ENCODE measurements around the gene NR4A3. TPM values are rescaled to one million over a fixed set of nuclear protein-coding genes. Genes with fewer than 3 reads are reported as not detected.
"Not testable (repeated sequence)": the region's sequence is repeated elsewhere in the genome, so short reads cannot be mapped to it uniquely, and the experiment has no call there.

NR4A3 gene
- total and polyA plus RNA-seq, 11 donors, result 1.5 to 27.8 (median 9.9) TPM

GRCh38 chr9:99855467-99856176, 33.9 kb downstream of the NR4A3 start:
- Histone ChIP-seq H3K4me1 (peaks cover 0 to 7% (median 0%) of the 10 kb centered on the region in 12 donors), H3K36me3 (peaks cover 0 to 16% (median 0%) of the 10 kb centered on the region in 9 donors), H3K27ac (no peak overlapping the region), H3K27me3 (no peaks in the 10 kb centered on the region), H3K9me3 (no peaks in the 10 kb centered on the region), H3K4me3 (no peak overlapping the region)
- TF ChIP-seq, protein P1, sequence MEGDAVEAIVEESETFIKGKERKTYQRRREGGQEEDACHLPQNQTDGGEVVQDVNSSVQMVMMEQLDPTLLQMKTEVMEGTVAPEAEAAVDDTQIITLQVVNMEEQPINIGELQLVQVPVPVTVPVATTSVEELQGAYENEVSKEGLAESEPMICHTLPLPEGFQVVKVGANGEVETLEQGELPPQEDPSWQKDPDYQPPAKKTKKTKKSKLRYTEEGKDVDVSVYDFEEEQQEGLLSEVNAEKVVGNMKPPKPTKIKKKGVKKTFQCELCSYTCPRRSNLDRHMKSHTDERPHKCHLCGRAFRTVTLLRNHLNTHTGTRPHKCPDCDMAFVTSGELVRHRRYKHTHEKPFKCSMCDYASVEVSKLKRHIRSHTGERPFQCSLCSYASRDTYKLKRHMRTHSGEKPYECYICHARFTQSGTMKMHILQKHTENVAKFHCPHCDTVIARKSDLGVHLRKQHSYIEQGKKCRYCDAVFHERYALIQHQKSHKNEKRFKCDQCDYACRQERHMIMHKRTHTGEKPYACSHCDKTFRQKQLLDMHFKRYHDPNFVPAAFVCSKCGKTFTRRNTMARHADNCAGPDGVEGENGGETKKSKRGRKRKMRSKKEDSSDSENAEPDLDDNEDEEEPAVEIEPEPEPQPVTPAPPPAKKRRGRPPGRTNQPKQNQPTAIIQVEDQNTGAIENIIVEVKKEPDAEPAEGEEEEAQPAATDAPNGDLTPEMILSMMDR (IDR thresholded peaks at IDR 0.05), result peak in 1 of 12 donors; percentile 12
- no peak for TF ChIP-seq POLR2A (IDR thresholded peaks at IDR 0.05)
- DNase-seq (no peak), ATAC-seq (no peak)
- intact Hi-C loops (cut with DNase I), result no loop called here
- WGBS, 4 donors, result 75 to 90% (median 87%) methylated on average over 8 of the region's 8 CpGs

DNA sequence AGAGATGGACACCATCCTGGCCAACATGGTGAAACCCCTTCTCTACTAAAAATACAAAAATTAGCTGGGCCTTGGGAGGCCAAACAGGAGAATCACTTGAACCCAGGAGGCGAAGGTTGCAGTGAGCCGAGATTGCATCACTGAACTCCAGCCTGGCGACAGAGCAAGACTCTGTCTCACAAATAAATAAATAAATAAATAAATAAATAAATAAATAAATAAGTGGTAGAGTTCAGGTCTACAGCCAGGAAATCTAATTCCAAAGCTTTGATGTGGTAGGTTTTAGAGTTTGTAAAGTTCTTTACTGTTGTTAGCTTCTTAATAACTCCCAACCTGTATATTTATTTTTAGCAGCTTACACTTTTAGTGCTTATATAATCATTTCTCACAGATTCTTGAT, 35.9 kb downstream of the NR4A3 start:
- H3K36me3 ChIP-seq; DNase-seq; H3K27ac ChIP-seq; H3K4me3 ChIP-seq; H3K4me1 ChIP-seq; ATAC-seq; H3K27me3 ChIP-seq; H3K9me3 ChIP-seq; intact Hi-C loops (cut with DNase I): not testable (repeated sequence)
- WGBS, 4 donors, result 92 to 98% (median 97%) methylated on average over 3 of the region's 3 CpGs

DNA sequence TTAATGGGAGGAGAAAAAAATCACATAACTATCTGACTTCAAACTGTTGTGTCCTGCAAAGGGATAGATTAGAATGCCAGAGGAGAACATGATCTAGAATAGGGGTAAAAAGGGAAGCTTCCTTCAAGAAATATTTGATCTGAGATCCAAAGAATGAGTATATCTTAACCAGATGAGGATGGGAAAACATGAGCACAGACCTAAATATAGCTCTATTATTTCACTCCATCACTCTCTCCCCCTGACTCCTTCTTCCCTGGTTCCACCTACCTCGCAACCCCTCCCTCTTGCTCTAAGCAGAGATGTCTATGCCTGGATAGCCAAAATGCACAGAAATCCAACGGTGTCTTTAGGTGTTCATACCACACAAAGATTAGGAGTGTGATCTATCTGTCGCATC, 36.4 kb downstream of the NR4A3 start:
- no peak overlapping the region for H3K27ac ChIP-seq
- 88 to 95% (median 92%) methylated on average over 3 of the region's 3 CpGs for WGBS, 4 donors

GRCh38 chr9:99859243-99859980, 37.7 kb downstream of the NR4A3 start:
- no peaks in the 10 kb centered on the region for H3K27me3 ChIP-seq
- H3K27ac ChIP-seq, result no peak overlapping the region
- peaks cover 0 to 7% (median 0%) of the 10 kb centered on the region in 12 donors for H3K4me1 ChIP-seq
- no peak for TF ChIP-seq POLR2A (IDR thresholded peaks at IDR 0.05)
- TF ChIP-seq, protein P1 (IDR thresholded peaks at IDR 0.05), result no peak
- H3K36me3 ChIP-seq, result peaks cover 0 to 9% (median 0%) of the 10 kb centered on the region in 9 donors
- no peak overlapping the region for H3K4me3 ChIP-seq
- H3K9me3 ChIP-seq, result no peaks in the 10 kb centered on the region
- 84 to 85% (median 85%) methylated on average over 5 of the region's 5 CpGs for WGBS, 4 donors
- no peak for DNase-seq
- intact Hi-C loops (cut with DNase I), result no loop called here
- ATAC-seq, result no peak

More for the DNA sequence above, 36.4 kb downstream of the NR4A3 start:
- peaks cover 0 to 7% (median 0%) of the 10 kb centered on the region in 12 donors for H3K4me1 ChIP-seq
- DNase-seq (no peak), ATAC-seq (peak in 3 of 4 donors; percentile 31 to 70 (median 63))
- no peaks in the 10 kb centered on the region for H3K9me3 ChIP-seq
- H3K36me3 ChIP-seq, result peaks cover 0 to 9% (median 0%) of the 10 kb centered on the region in 9 donors
- H3K27me3 ChIP-seq, result no peaks in the 10 kb centered on the region
- no peak overlapping the region for H3K4me3 ChIP-seq
- intact Hi-C loops (cut with DNase I), result no loop called here
- no peak for TF ChIP-seq POLR2A (IDR thresholded peaks at IDR 0.05)
- TF ChIP-seq, protein P1 (IDR thresholded peaks at IDR 0.05), result no peak

Measured in heart left ventricle (tissue), 16 donors.